Measurements from ENCODE around the gene PHF12. TPM values are rescaled to one million over a fixed set of nuclear protein-coding genes. Genes with fewer than 3 reads are reported as not detected.

PHF12 gene
- total RNA-seq, 1 experiment from 2014 or later: 35.7 TPM

DNA sequence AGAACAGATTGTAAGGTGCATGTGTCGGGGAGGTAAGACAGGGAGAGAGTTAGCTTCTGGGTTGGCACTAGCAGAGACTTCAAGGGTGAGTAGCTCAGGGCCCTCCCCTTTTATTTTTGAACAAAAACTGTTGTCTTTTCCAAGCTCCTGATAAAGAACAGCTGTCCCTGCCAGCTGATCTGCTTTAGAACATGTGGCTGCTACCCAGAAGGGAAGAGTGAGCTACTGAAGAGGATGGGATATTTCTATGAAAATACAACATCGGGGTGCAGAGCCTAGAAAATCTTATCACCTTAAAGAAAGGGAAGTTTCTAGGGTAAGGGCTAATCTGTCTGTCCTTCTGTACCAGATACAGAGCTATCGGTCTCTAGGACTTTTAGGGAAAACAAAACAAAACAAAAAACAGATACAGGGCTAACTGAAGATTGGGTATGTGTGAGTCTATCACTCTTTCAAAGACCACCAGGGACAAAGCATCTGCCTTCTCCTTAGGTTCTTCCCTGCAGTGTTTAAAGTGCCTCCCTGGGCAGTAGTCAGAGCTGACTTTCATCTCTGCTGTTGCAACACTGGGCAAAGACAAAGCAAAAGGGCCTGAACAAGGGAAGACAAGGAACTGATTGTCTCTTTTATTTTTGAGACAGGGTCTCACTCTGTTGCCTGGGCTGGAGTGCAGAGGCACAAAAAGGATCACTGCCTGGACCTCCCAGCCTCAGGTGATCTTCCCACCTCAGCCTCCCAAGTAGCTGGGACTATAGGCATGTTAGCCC, 43.4 kb downstream of the PHF12 start:
- H3K9ac ChIP-seq (ENCODE audit: low read length): no peak overlapping the region
- ATAC-seq (no peak), DNase-seq (ENCODE audit: low read depth, low spot score) (no peak)
- CTCF ChIA-PET: interaction anchor here (1.8 kb wide), 1 partner anchor 10 kb away, joined by 4 read pairs; no protein-coding TSS in a partner anchor
- RAD21 ChIA-PET (ENCODE audit: low non-redundant PET in 1 of 2, low total read pairs in 2 of 2, uncharacterized antibody in 2 of 2, unreplicated experiment in 2 of 2): no interaction called here
- H3K36me3 ChIP-seq (ENCODE audit: control insufficient read depth in 1 of 2, insufficient read depth in 2 of 2, low read length in 2 of 2): peaks cover 47 to 50% of the 10 kb centered on the region in 2 experiments
- no peaks in the 10 kb centered on the region for H3K9me3 ChIP-seq (ENCODE audit: control insufficient read depth in 1 of 2, insufficient read depth in 1 of 2, low read depth in 1 of 2, low read length in 2 of 2)
- TF ChIP-seq, protein P1, sequence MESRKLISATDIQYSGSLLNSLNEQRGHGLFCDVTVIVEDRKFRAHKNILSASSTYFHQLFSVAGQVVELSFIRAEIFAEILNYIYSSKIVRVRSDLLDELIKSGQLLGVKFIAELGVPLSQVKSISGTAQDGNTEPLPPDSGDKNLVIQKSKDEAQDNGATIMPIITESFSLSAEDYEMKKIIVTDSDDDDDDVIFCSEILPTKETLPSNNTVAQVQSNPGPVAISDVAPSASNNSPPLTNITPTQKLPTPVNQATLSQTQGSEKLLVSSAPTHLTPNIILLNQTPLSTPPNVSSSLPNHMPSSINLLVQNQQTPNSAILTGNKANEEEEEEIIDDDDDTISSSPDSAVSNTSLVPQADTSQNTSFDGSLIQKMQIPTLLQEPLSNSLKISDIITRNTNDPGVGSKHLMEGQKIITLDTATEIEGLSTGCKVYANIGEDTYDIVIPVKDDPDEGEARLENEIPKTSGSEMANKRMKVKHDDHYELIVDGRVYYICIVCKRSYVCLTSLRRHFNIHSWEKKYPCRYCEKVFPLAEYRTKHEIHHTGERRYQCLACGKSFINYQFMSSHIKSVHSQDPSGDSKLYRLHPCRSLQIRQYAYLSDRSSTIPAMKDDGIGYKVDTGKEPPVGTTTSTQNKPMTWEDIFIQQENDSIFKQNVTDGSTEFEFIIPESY (IDR thresholded peaks at IDR 0.05; ENCODE audit: extremely low read depth, insufficient replicate concordance, low read length): no peak
- no peak for TF ChIP-seq CBX3 (IDR thresholded peaks at IDR 0.05; ENCODE audit: low read depth)
- no peak for TF ChIP-seq JUND (IDR thresholded peaks at IDR 0.05)
- TF ChIP-seq ZFX (IDR thresholded peaks at IDR 0.05): no peak
- no peak for TF ChIP-seq POLR2AphosphoS5 (IDR thresholded peaks at IDR 0.05; ENCODE audit: low read depth, low read length)
- no peak for TF ChIP-seq FOSL1 (IDR thresholded peaks at IDR 0.05; ENCODE audit: low read depth)
- no peak for TF ChIP-seq ELF1 (IDR thresholded peaks at IDR 0.05; ENCODE audit: borderline replicate concordance, low read depth)
- no peak for TF ChIP-seq SRF (IDR thresholded peaks at IDR 0.05; ENCODE audit: low read depth)
- TF ChIP-seq TCF7L2 (IDR thresholded peaks at IDR 0.05; ENCODE audit: borderline replicate concordance, extremely low read depth, insufficient read depth, insufficient read length): no peak
- TF ChIP-seq SIN3A (IDR thresholded peaks at IDR 0.05; ENCODE audit: low read depth): no peak
- TF ChIP-seq, protein P2, sequence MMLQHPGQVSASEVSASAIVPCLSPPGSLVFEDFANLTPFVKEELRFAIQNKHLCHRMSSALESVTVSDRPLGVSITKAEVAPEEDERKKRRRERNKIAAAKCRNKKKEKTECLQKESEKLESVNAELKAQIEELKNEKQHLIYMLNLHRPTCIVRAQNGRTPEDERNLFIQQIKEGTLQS (IDR thresholded peaks at IDR 0.05): no peak
- TF ChIP-seq EZH2phosphoT487 (IDR thresholded peaks at IDR 0.05; ENCODE audit: borderline replicate concordance): no peak
- TF ChIP-seq, protein P3, sequence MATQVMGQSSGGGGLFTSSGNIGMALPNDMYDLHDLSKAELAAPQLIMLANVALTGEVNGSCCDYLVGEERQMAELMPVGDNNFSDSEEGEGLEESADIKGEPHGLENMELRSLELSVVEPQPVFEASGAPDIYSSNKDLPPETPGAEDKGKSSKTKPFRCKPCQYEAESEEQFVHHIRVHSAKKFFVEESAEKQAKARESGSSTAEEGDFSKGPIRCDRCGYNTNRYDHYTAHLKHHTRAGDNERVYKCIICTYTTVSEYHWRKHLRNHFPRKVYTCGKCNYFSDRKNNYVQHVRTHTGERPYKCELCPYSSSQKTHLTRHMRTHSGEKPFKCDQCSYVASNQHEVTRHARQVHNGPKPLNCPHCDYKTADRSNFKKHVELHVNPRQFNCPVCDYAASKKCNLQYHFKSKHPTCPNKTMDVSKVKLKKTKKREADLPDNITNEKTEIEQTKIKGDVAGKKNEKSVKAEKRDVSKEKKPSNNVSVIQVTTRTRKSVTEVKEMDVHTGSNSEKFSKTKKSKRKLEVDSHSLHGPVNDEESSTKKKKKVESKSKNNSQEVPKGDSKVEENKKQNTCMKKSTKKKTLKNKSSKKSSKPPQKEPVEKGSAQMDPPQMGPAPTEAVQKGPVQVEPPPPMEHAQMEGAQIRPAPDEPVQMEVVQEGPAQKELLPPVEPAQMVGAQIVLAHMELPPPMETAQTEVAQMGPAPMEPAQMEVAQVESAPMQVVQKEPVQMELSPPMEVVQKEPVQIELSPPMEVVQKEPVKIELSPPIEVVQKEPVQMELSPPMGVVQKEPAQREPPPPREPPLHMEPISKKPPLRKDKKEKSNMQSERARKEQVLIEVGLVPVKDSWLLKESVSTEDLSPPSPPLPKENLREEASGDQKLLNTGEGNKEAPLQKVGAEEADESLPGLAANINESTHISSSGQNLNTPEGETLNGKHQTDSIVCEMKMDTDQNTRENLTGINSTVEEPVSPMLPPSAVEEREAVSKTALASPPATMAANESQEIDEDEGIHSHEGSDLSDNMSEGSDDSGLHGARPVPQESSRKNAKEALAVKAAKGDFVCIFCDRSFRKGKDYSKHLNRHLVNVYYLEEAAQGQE (IDR thresholded peaks at IDR 0.05; ENCODE audit: low read depth): no peak
- TF ChIP-seq CEBPB (IDR thresholded peaks at IDR 0.05; ENCODE audit: low read depth): no peak
- TF ChIP-seq YY1 (IDR thresholded peaks at IDR 0.05; ENCODE audit: extremely low read depth, insufficient replicate concordance, low read depth, low read length): no peak
- TF ChIP-seq ZNF274 (IDR thresholded peaks at IDR 0.05; ENCODE audit: low read depth, low read length): no peak
- no peak for TF ChIP-seq POLR2A (IDR thresholded peaks at IDR 0.05; ENCODE audit: borderline replicate concordance, extremely low read depth, insufficient read depth, insufficient read length)
- no peak for TF ChIP-seq EZH2 (IDR thresholded peaks at IDR 0.05)
- no peaks in the 10 kb centered on the region for H3K79me2 ChIP-seq (ENCODE audit: insufficient read depth, low read length)
- no peaks in the 10 kb centered on the region for H3K27me3 ChIP-seq (ENCODE audit: insufficient read depth, low read length)
- POLR2A ChIA-PET: interaction anchor here (1.4 kb wide), 1 partner anchor 180 kb away, joined by 5 read pairs; the partner anchor contains the start of gene NEK8
- H3K4me3 ChIP-seq (replicated peaks in 1 of 2; ENCODE audit: low read depth in 1 of 2, low read length in 2 of 2): no peak overlapping the region
- no peaks in the 10 kb centered on the region for H3K9me2 ChIP-seq (ENCODE audit: insufficient read depth)
- no peak overlapping the region for H3K27ac ChIP-seq (ENCODE audit: low read depth, low read length)
- H3K4me1 ChIP-seq (ENCODE audit: control insufficient read depth in 1 of 2, insufficient read depth in 2 of 2, low read length in 2 of 2): peaks cover 3 to 7% of the 10 kb centered on the region in 2 experiments; a peak in 2 of 4 replicates
- intact Hi-C loops (cut with micrococcal nuclease): loop anchor here (10.0 kb wide), 1 partner anchor 263 kb away; the partner anchor contains the start of gene BLTP2
- H4K20me1 ChIP-seq (ENCODE audit: insufficient read depth): no peaks in the 10 kb centered on the region
- no peak overlapping the region for H2AFZ ChIP-seq (ENCODE audit: low read depth, low read length, poor library complexity, severe bottlenecking)
- BruUV-seq (replicated peaks): no TSS peak
- no peak overlapping the region for H3K4me2 ChIP-seq (ENCODE audit: low read length)
